ES-I3 (cell line): Measurements from ENCODE around the gene SH2B3.

ENCODE experiments used
- H3K36me3 ChIP-seq: 2 replicates; pipeline ENCODE4 v1.6.1; 2013; ENCODE audit warnings: mild to moderate bottlenecking, low read length, control low read depth, moderate library complexity; ENCODE audit not compliant: insufficient read depth
- H3K4me1 ChIP-seq: 2 replicates; pipeline ENCODE4 v1.6.1; 2013; ENCODE audit warnings: mild to moderate bottlenecking, control low read depth, low read length; ENCODE audit not compliant: insufficient read depth
- H3K9ac ChIP-seq: 2 replicates; pipeline ENCODE4 v1.6.1; 2013; ENCODE audit warnings: low read depth, mild to moderate bottlenecking, low read length, moderate library complexity
- H3K9me3 ChIP-seq: 2 replicates; pipeline ENCODE4 v1.6.1; 2013; ENCODE audit warnings: mild to moderate bottlenecking, low read length, moderate library complexity; ENCODE audit not compliant: control insufficient read depth, insufficient read depth

SH2B3 gene

GRCh38 chr12:111409780-111410430 lies 4.2 kb downstream of the SH2B3 start:
- no peaks in the 10 kb centered on the region for H3K9me3 ChIP-seq
- peaks cover 66% of the 10 kb centered on the region for H3K4me1 ChIP-seq
- H3K9ac ChIP-seq: no peak overlapping the region
- H3K36me3 ChIP-seq: no peaks in the 10 kb centered on the region

- H3K4me1 ChIP-seq: peaks cover 71% of the 10 kb centered on the region
- H3K9me3 ChIP-seq: no peaks in the 10 kb centered on the region
- H3K36me3 ChIP-seq: no peaks in the 10 kb centered on the region
- H3K9ac ChIP-seq: no peak overlapping the region
These were observed 4.9 kb downstream of the SH2B3 start for GRCh38 chr12:111410431-111411184.

- Histone ChIP-seq H3K9ac (no peak overlapping the region), H3K9me3 (no peaks in the 10 kb centered on the region), H3K36me3 (peaks cover 2% of the 10 kb centered on the region; the same call in 1 of the 2 replicates), H3K4me1 (peaks cover 71% of the 10 kb centered on the region)
These were observed 5.6 kb downstream of the SH2B3 start for GRCh38 chr12:111411185-111411764.

- H3K9ac ChIP-seq: peak overlapping the region; percentile 14; the same call in 1 of the 2 replicates
- peaks cover 74% of the 10 kb centered on the region for H3K4me1 ChIP-seq
- no peaks in the 10 kb centered on the region for H3K9me3 ChIP-seq
- peaks cover 2% of the 10 kb centered on the region; the same call in 1 of the 2 replicates for H3K36me3 ChIP-seq
These were observed 6.5 kb downstream of the SH2B3 start for GRCh38 chr12:111412007-111412829.

GRCh38 chr12:111412830-111413441 lies 7.2 kb downstream of the SH2B3 start:
- Histone ChIP-seq H3K9ac (no peak overlapping the region), H3K4me1 (peaks cover 70% of the 10 kb centered on the region)

GRCh38 chr12:111413442-111414086 lies 7.8 kb downstream of the SH2B3 start:
- Histone ChIP-seq H3K36me3 (peaks cover 2% of the 10 kb centered on the region; the same call in 1 of the 2 replicates), H3K9me3 (no peaks in the 10 kb centered on the region), H3K4me1 (peaks cover 66% of the 10 kb centered on the region), H3K9ac (no peak overlapping the region)

More at GRCh38 chr12:111412830-111413441, 7.2 kb downstream of the SH2B3 start:
- Histone ChIP-seq H3K36me3 (peaks cover 2% of the 10 kb centered on the region; the same call in 1 of the 2 replicates), H3K9me3 (no peaks in the 10 kb centered on the region)

GRCh38 chr12:111414711-111415252 lies 9.1 kb downstream of the SH2B3 start:
- Histone ChIP-seq H3K4me1 (peaks cover 54% of the 10 kb centered on the region), H3K36me3 (peaks cover 2% of the 10 kb centered on the region; the same call in 1 of the 2 replicates), H3K9me3 (no peaks in the 10 kb centered on the region), H3K9ac (no peak overlapping the region)

- H3K9me3 ChIP-seq: no peaks in the 10 kb centered on the region
- peaks cover 37% of the 10 kb centered on the region for H3K4me1 ChIP-seq
- peaks cover 9% of the 10 kb centered on the region; the same call in 1 of the 2 replicates for H3K36me3 ChIP-seq
- H3K9ac ChIP-seq: no peak overlapping the region
These were observed 11.6 kb downstream of the SH2B3 start for GRCh38 chr12:111417290-111417689.

- no peak overlapping the region for H3K9ac ChIP-seq
- peaks cover 9% of the 10 kb centered on the region; the same call in 1 of the 2 replicates for H3K36me3 ChIP-seq
- H3K9me3 ChIP-seq: no peaks in the 10 kb centered on the region
- H3K4me1 ChIP-seq: peaks cover 33% of the 10 kb centered on the region
These were observed 12.3 kb downstream of the SH2B3 start for GRCh38 chr12:111417784-111418593.

GRCh38 chr12:111418594-111418880 lies 12.8 kb downstream of the SH2B3 start:
- peaks cover 9% of the 10 kb centered on the region; the same call in 1 of the 2 replicates for H3K36me3 ChIP-seq
- no peaks in the 10 kb centered on the region for H3K9me3 ChIP-seq
- no peak overlapping the region for H3K9ac ChIP-seq
- H3K4me1 ChIP-seq: peaks cover 28% of the 10 kb centered on the region

GRCh38 chr12:111419784-111420183 lies 14.1 kb downstream of the SH2B3 start:
- Histone ChIP-seq H3K4me1 (peaks cover 23% of the 10 kb centered on the region), H3K36me3 (peaks cover 9% of the 10 kb centered on the region; the same call in 1 of the 2 replicates), H3K9ac (no peak overlapping the region), H3K9me3 (no peaks in the 10 kb centered on the region)

GRCh38 chr12:111420494-111420893 lies 14.8 kb downstream of the SH2B3 start:
- Histone ChIP-seq H3K9me3 (no peaks in the 10 kb centered on the region), H3K4me1 (peaks cover 24% of the 10 kb centered on the region), H3K9ac (no peak overlapping the region), H3K36me3 (peaks cover 11% of the 10 kb centered on the region; the same call in 1 of the 2 replicates)
